Aorta (tissue), 5 donors: Measurements from ENCODE around the gene COLEC12. TPM values are rescaled to one million over a fixed set of nuclear protein-coding genes. Genes with fewer than 3 reads are reported as not detected.

ENCODE experiments used
- ATAC-seq: fragments of 200-7000 bp; cut with Tn5 transposase; one replicate; pipeline ENCODE4 v1.9.1; 2022; ENCODE audit warnings: moderate library complexity; ENCODE audit not compliant: low FRiP score
- DNase-seq, 2 donors: peaks; one replicate each; pipeline ENCODE4 v3.0.0-alpha.2; 2020
- H3K27ac ChIP-seq, 2 donors: one replicate each; pipeline ENCODE4 v1.5.1; 2013; ENCODE audit warnings: low read length in 2 of 2, mild to moderate bottlenecking in 2 of 2, moderate library complexity in 2 of 2, control low read depth in 1 of 2, inconsistent platforms in 1 of 2, low read depth in 1 of 2
- H3K27me3 ChIP-seq, 2 donors: one replicate each; pipeline ENCODE4 v1.6.1; 2013; ENCODE audit warnings: control low read depth in 1 of 2, low read length in 1 of 2, mild to moderate bottlenecking in 1 of 2, moderate library complexity in 1 of 2; ENCODE audit not compliant: insufficient read depth in 2 of 2, control insufficient read depth in 1 of 2
- H3K36me3 ChIP-seq, 2 donors: one replicate each; pipeline ENCODE4 v1.6.1; 2013; ENCODE audit warnings: control low read depth in 1 of 2, low read length in 1 of 2, mild to moderate bottlenecking in 1 of 2; ENCODE audit not compliant: insufficient read depth in 2 of 2, control insufficient read depth in 1 of 2
- H3K4me1 ChIP-seq, 2 donors: one replicate each; pipeline ENCODE4 v1.6.1; 2013; ENCODE audit warnings: low read length in 2 of 2, control low read depth in 1 of 2, mild to moderate bottlenecking in 1 of 2, moderate library complexity in 1 of 2; ENCODE audit not compliant: insufficient read depth in 2 of 2, control insufficient read depth in 1 of 2
- H3K4me3 ChIP-seq, 2 donors: one replicate each; pipeline ENCODE4 v1.5.1; 2013; ENCODE audit warnings: low read length in 2 of 2, control low read depth in 1 of 2, mild to moderate bottlenecking in 1 of 2
- H3K9me3 ChIP-seq: one replicate; pipeline ENCODE4 v1.6.1; 2013; ENCODE audit warnings: mild to moderate bottlenecking, low read length; ENCODE audit not compliant: control insufficient read depth
- WGBS, 2 donors: extraction: QIAGEN DNeasy Blood & Tissue Kit; methylation state at CpG; one replicate each; pipeline ENCODE4 v1.1.7; 2013; 5-methylcytosine and 5-hydroxymethylcytosine counted together
- intact Hi-C, 2 donors: fragments of 100-400 bp; cut with DNase I; formaldehyde crosslinking; loops; one replicate each; pipeline versions ENCODE4 v1.14.2 to v1.15.0; 2022
- polyA plus RNA-seq, 2 donors: library from polyadenylated mRNA; stranded (reverse); fragments of 200-250 nt; gene quantifications; one replicate each; pipeline ENCODE4 v1.2.3, GENCODE V29; 2013
- total RNA-seq, 2 donors: library from RNA; stranded (reverse); fragmentation: NEBNext Ultra II Directional; extraction: Animal tissue kit (Norgen Biotek cat#: 25700); gene quantifications; one replicate each; pipeline ENCODE4 v1.2.1, GENCODE V29; 2021
- donor health status: healthy with polysubstance abuse.
- donor health status: Bipolar disorder and iron deficiency.
- donor health status: DM: no; HTN: no; CAD: no.
- donor health status: DM: no; HTN: no; CAD: no.
- donor health status: DM: yes; HTN: yes; CAD: no.

Gene COLEC12
- total and polyA plus RNA-seq, 4 donors, result 2.4 to 46.1 (median 10.7) TPM

- no peak overlapping the region for H3K27ac ChIP-seq
- ATAC-seq (no peak), DNase-seq (no peak)
- H3K9me3 ChIP-seq, result no peaks in the 10 kb centered on the region
- intact Hi-C loops, result no loop called here
- no peaks in the 10 kb centered on the region for H3K27me3 ChIP-seq
- no peaks in the 10 kb centered on the region for H3K36me3 ChIP-seq
- no peaks in the 10 kb centered on the region for H3K4me1 ChIP-seq
- no peak overlapping the region for H3K4me3 ChIP-seq
- 94 to 95% methylated on average over 5 to 8 of the region's 9 CpGs for WGBS, 2 donors
These were observed 12.5 kb upstream of the COLEC12 start for GRCh38 chr18:512957-513356.

DNA sequence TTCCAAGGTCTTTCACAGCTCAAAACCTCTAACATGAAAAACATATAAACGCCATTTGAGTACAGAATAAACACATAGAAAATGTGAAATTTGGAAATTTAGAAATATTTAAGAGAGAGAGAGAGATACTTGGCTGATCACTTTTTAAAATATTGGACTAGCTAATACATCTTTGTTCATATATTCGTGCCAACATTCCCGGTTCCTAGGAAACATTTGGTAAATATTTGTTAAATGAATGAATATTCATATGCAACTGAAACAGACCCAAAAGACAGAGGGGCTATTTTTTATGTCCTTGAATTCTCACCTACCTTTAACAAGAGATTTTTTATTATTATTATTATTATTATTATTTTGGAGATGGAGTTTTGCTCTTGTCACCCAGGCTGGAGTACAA, 8.3 kb upstream of the COLEC12 start:
- Histone ChIP-seq H3K27me3 (no peaks in the 10 kb centered on the region), H3K4me1 (no peaks in the 10 kb centered on the region), H3K9me3 (no peaks in the 10 kb centered on the region), H3K4me3 (no peak overlapping the region), H3K27ac (no peak overlapping the region), H3K36me3 (no peaks in the 10 kb centered on the region)
- intact Hi-C loops, result no loop called here
- DNase-seq, result no peak
- no peak for ATAC-seq
- 71 to 76% methylated on average over 3 of the region's 3 CpGs for WGBS, 2 donors

DNA sequence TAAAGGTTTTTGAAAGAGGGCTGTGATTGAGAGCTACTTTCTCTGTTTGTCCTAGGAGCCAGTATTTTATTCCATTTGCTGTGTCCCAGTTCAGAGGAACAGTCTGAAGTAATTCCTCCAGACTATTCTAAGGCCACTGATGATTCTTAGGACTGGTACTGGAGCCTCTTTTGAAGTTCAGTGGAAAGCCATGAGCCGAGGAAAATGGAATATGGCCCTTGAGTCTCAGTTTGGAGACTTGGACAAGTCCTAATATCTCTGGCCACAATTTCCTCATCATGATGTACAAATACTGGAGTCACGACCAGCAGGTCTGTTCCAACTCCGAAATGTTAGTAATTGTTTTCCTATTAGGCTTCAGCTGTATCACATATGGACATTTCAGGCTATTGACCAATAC, 7.1 kb upstream of the COLEC12 start:
- Histone ChIP-seq H3K9me3 (no peaks in the 10 kb centered on the region), H3K36me3 (no peaks in the 10 kb centered on the region), H3K4me1 (no peaks in the 10 kb centered on the region), H3K27ac (no peak overlapping the region), H3K4me3 (no peak overlapping the region), H3K27me3 (no peaks in the 10 kb centered on the region)
- 93 to 95% methylated on average over 3 of the region's 3 CpGs for WGBS, 2 donors
- intact Hi-C loops, result no loop called here
- DNase-seq (no peak), ATAC-seq (no peak)

DNA sequence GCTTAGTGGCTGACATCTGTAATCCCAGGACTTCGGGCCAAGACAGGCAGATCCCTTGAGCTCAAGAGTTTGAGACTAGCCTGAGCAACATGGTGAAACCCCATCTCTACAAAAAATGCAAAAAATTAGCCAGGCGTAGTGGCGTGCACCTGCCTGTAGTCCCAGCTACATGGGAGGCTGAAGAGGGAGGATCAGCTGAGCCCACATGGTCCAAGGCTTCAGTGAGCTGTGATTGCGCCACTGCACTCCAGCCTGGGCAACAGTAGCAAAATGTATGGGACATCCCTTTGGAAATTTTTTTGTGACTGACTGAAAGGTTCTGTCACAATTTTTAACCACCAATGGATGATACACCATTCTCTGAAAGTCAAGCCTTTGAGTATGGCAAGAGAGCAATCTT, 6.3 kb upstream of the COLEC12 start:
- no peak for ATAC-seq
- no peaks in the 10 kb centered on the region for H3K36me3 ChIP-seq
- 97 to 99% methylated on average over 4 of the region's 4 CpGs for WGBS, 2 donors
- no peak overlapping the region for H3K4me3 ChIP-seq
- intact Hi-C loops, result no loop called here
- no peaks in the 10 kb centered on the region for H3K4me1 ChIP-seq
- H3K27ac ChIP-seq, result no peak overlapping the region
- H3K9me3 ChIP-seq, result no peaks in the 10 kb centered on the region
- DNase-seq, result no peak
- no peaks in the 10 kb centered on the region for H3K27me3 ChIP-seq

GRCh38 chr18:506264-506663, 5.8 kb upstream of the COLEC12 start:
- 59 to 68% methylated on average over 1 of the region's 1 CpG for WGBS, 2 donors

GRCh38 chr18:505483-506122, 5.1 kb upstream of the COLEC12 start:
- intact Hi-C loops, result no loop called here
- Histone ChIP-seq H3K36me3 (no peaks in the 10 kb centered on the region), H3K4me3 (no peak overlapping the region), H3K27ac (no peak overlapping the region), H3K9me3 (no peaks in the 10 kb centered on the region), H3K27me3 (no peaks in the 10 kb centered on the region), H3K4me1 (no peaks in the 10 kb centered on the region)
- DNase-seq (no peak), ATAC-seq (no peak)
- WGBS, 2 donors, result 85 to 88% methylated on average over 6 of the region's 6 CpGs

More at GRCh38 chr18:506264-506663, 5.8 kb upstream of the COLEC12 start:
- ATAC-seq (no peak), DNase-seq (no peak)
- no peak overlapping the region for H3K27ac ChIP-seq
- no peaks in the 10 kb centered on the region for H3K27me3 ChIP-seq
- H3K4me1 ChIP-seq, result no peaks in the 10 kb centered on the region
- H3K9me3 ChIP-seq, result no peaks in the 10 kb centered on the region
- H3K4me3 ChIP-seq, result no peak overlapping the region
- H3K36me3 ChIP-seq, result no peaks in the 10 kb centered on the region
- intact Hi-C loops, result no loop called here

- Histone ChIP-seq H3K27me3 (no peaks in the 10 kb centered on the region), H3K9me3 (no peaks in the 10 kb centered on the region), H3K4me1 (peaks cover 0 to 2% of the 10 kb centered on the region in 2 donors), H3K4me3 (no peak overlapping the region), H3K27ac (no peak overlapping the region), H3K36me3 (no peaks in the 10 kb centered on the region)
- DNase-seq, result no peak
- 84 to 86% methylated on average over 11 of the region's 11 CpGs for WGBS, 2 donors
- intact Hi-C loops, result no loop called here
- ATAC-seq, result no peak
These were observed 859 bp upstream of the COLEC12 start for GRCh38 chr18:501406-501714.

DNA sequence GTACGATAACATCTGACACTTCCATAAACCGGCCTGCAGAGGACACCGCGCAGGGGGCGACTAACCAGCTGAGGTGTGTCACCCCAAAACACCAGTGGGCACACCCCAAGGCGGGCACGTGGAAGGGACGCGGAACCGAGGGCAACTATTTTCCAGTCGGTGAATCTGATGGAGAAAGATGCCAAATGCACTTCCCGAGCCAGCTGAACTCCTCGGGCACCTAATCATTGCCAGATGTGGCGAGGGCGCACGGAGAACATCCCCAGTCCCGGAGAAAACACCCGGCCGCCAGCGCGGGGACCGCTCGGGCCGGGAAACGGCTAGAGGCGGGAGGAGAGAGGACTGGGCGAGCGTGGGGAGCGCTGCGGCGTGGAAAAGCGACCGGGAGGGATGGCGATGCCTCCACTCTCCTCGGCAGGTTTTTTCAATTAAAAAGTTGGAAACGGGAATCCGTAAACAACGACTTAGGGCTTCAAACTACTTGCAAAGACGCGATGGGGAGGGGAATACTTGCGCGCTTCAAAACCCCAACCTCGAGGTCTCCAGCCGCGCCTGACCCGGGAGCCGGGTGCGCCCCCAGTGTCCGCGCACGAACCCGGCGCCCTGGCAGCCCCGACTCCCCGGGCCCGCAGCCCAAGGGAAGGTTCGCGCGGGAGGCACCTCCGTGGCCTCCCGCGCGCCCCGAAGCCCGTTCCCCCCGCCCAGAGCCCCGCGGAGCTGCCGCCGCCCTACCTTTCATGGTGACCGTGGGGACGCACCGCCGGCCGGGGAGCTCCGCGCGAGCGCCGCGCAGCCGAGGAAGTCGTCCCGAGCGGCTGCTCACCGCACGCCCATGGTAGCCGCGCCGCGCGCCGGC, 497 bp downstream of the COLEC12 start:
- 0 to 1% methylated on average over 78 to 93 of the region's 93 CpGs for WGBS, 2 donors
- ATAC-seq (peak; percentile 51), DNase-seq (peak in 1 of 2 donors; percentile 80)
- Histone ChIP-seq H3K4me1 (peaks cover 0 to 2% of the 10 kb centered on the region in 2 donors), H3K9me3 (no peaks in the 10 kb centered on the region), H3K4me3 (peak overlapping the region; percentile 31 to 49), H3K27me3 (no peaks in the 10 kb centered on the region), H3K36me3 (no peaks in the 10 kb centered on the region), H3K27ac (no peak overlapping the region)
- intact Hi-C loops, result no loop called here
